HepG2 (cell line): ENCODE measurements around the gene TREH. TPM values are rescaled to one million over a fixed set of nuclear protein-coding genes. Genes with fewer than 3 reads are reported as not detected.

ENCODE experiments used
- CHCHD3 ChIP-seq: sonication (generic); formaldehyde crosslinking; IDR thresholded peaks from 2 replicates; pipeline ENCODE4 v1.8.0; 2022; ENCODE audit warnings: mild to moderate bottlenecking, missing genetic modification reagents, moderate library complexity
- FOXA1 ChIP-seq, 2 experiments: fragments of 450-650 bp in 1 of 2; sonication (generic) in 1 of 2; formaldehyde crosslinking in 1 of 2; IDR thresholded peaks; 2 replicates each; pipeline versions ENCODE4 v1.4.0 to v1.6.1; 2016 to 2020; ENCODE audit warnings: missing genetic modification reagents in 1 of 2
- HIVEP1 ChIP-seq: sonication (generic); formaldehyde crosslinking; IDR thresholded peaks from 2 replicates; pipeline ENCODE4 v1.4.0; 2020; ENCODE audit warnings: mild to moderate bottlenecking, missing genetic modification reagents
- IKZF4 ChIP-seq: sonication (generic); formaldehyde crosslinking; IDR thresholded peaks from 2 replicates; pipeline ENCODE4 v1.5.1; 2020; ENCODE audit warnings: borderline replicate concordance, mild to moderate bottlenecking, low read depth, missing genetic modification reagents; ENCODE audit errors: not compliant biosample characterization
- MAF1 ChIP-seq: sonication (generic); formaldehyde crosslinking; IDR thresholded peaks from 2 replicates; pipeline ENCODE4 v1.5.0; 2020; ENCODE audit warnings: missing genetic modification reagents, borderline replicate concordance
- MED1 ChIP-seq: sonication (generic); formaldehyde crosslinking; IDR thresholded peaks from 2 replicates; pipeline ENCODE4 v1.4.0; 2020; ENCODE audit warnings: missing genetic modification reagents
- NKX3-1 ChIP-seq: sonication (generic); formaldehyde crosslinking; IDR thresholded peaks from 2 replicates; pipeline ENCODE4 v1.5.0; 2020; ENCODE audit warnings: missing genetic modification reagents
- PHF21A ChIP-seq: sonication (generic); formaldehyde crosslinking; IDR thresholded peaks from 2 replicates; pipeline ENCODE4 v1.5.0; 2020; ENCODE audit warnings: mild to moderate bottlenecking, missing genetic modification reagents
- PTBP1 ChIP-seq: fragments of 200-400 bp; formaldehyde crosslinking; IDR thresholded peaks from 2 replicates; pipeline ENCODE4 v1.6.1; 2018; ENCODE audit warnings: low read length, low read depth; ENCODE audit not compliant: poor library complexity, severe bottlenecking
- RBFOX2 ChIP-seq: fragments of 200-400 bp; formaldehyde crosslinking; IDR thresholded peaks from 2 replicates; pipeline ENCODE4 v1.6.1; 2017; ENCODE audit warnings: low read depth, mild to moderate bottlenecking, low read length
- SAFB2 ChIP-seq: sonication (generic); formaldehyde crosslinking; IDR thresholded peaks from 2 replicates; pipeline ENCODE4 v1.5.1; 2020; ENCODE audit warnings: missing genetic modification reagents, low read depth, mild to moderate bottlenecking, borderline replicate concordance
- SIX1 ChIP-seq: sonication (generic); formaldehyde crosslinking; IDR thresholded peaks from 2 replicates; pipeline ENCODE4 v1.4.0; 2020; ENCODE audit warnings: missing genetic modification reagents, borderline replicate concordance
- SP5 ChIP-seq: IDR thresholded peaks from 2 replicates; pipeline ENCODE4 v1.6.1; 2016; ENCODE audit warnings: low read depth, borderline replicate concordance
- TAF1 ChIP-seq: sonication (generic); formaldehyde crosslinking; IDR thresholded peaks from 2 replicates; pipeline ENCODE4 v1.4.0; 2020; ENCODE audit warnings: missing genetic modification reagents
- ZNF136 ChIP-seq: sonication (generic); formaldehyde crosslinking; IDR thresholded peaks from 2 replicates; pipeline ENCODE4 v1.8.1; 2022; ENCODE audit warnings: low read depth, mild to moderate bottlenecking, moderate library complexity, missing genetic modification reagents
- ZNF343 ChIP-seq: sonication (generic); formaldehyde crosslinking; IDR thresholded peaks from 2 replicates; pipeline ENCODE4 v1.4.0; 2020; ENCODE audit warnings: mild to moderate bottlenecking, missing genetic modification reagents
- ZNF510 ChIP-seq: sonication (generic); formaldehyde crosslinking; IDR thresholded peaks from 2 replicates; pipeline ENCODE4 v1.4.0; 2020; ENCODE audit warnings: low read depth, mild to moderate bottlenecking, missing genetic modification reagents
- ZNF547 ChIP-seq: sonication (generic); formaldehyde crosslinking; IDR thresholded peaks from 2 replicates; pipeline ENCODE4 v1.5.1; 2020; ENCODE audit warnings: mild to moderate bottlenecking, missing genetic modification reagents
- ZNF619 ChIP-seq: sonication (generic); formaldehyde crosslinking; IDR thresholded peaks from 2 replicates; pipeline ENCODE4 v1.4.0; 2020; ENCODE audit warnings: mild to moderate bottlenecking, missing genetic modification reagents
- ZNF746 ChIP-seq: sonication (generic); formaldehyde crosslinking; IDR thresholded peaks from 2 replicates; pipeline ENCODE4 v1.8.0; 2022; ENCODE audit warnings: mild to moderate bottlenecking, missing genetic modification reagents
- ZNF747 ChIP-seq: sonication (generic); formaldehyde crosslinking; IDR thresholded peaks from 2 replicates; pipeline ENCODE4 v1.8.1; 2023; ENCODE audit warnings: missing genetic modification reagents, mild to moderate bottlenecking, borderline replicate concordance
- ZNF766 ChIP-seq: sonication (generic); formaldehyde crosslinking; IDR thresholded peaks from 2 replicates; pipeline ENCODE4 v1.5.0; 2020; ENCODE audit warnings: missing genetic modification reagents, borderline replicate concordance
- ZNF773 ChIP-seq: sonication (generic); formaldehyde crosslinking; IDR thresholded peaks from 2 replicates; pipeline ENCODE4 v1.4.0; 2020; ENCODE audit warnings: missing genetic modification reagents, borderline replicate concordance
- ZNF839 ChIP-seq: sonication (generic); formaldehyde crosslinking; IDR thresholded peaks from 2 replicates; pipeline ENCODE4 v1.4.0; 2020; ENCODE audit warnings: missing genetic modification reagents, mild to moderate bottlenecking, borderline replicate concordance
- polyA plus RNA-seq, 8 experiments: library from polyadenylated mRNA; depleted of rRNA in 3 of 8; stranded (reverse) in 7 of 8; unstranded in 1 of 8; fragments of >200 nt; fragmentation: Illumina TruSeq in 4 of 8; extraction: Trizol in 4 of 8; gene quantifications; 2 replicates each; pipeline versions ENCODE4 v1.2.1 to v1.2.3, GENCODE V29; 2011 to 2016; ENCODE audit warnings: low read depth in 4 of 8, missing spikeins in 1 of 8, mixed read lengths in 1 of 8; ENCODE audit not compliant: insufficient read depth in 1 of 8
- total RNA-seq, 5 experiments: library from RNA; depleted of rRNA; stranded (reverse); fragments of >200 nt; fragmentation: Illumina TruSeq; extraction: Trizol; gene quantifications; 2 replicates each; pipeline ENCODE4 v1.2.3, GENCODE V29; 2016; ENCODE audit warnings: low read depth in 1 of 5
- TF ChIP-seq, protein P1 (sequence below): sonication (generic); formaldehyde crosslinking; IDR thresholded peaks from 2 replicates; pipeline ENCODE4 v1.5.1; 2020; ENCODE audit warnings: missing genetic modification reagents, mild to moderate bottlenecking, borderline replicate concordance
- TF ChIP-seq, protein P2 (sequence below): sonication (generic); formaldehyde crosslinking; IDR thresholded peaks from 2 replicates; pipeline ENCODE4 v1.5.0; 2020; ENCODE audit warnings: missing genetic modification reagents

TREH gene
- total and polyA plus RNA-seq, 2 of the 13 experiments (the other 11 are each of a cell fraction or from before 2014, with no cell fraction given) = 0.53 to 0.86 TPM

DNA sequence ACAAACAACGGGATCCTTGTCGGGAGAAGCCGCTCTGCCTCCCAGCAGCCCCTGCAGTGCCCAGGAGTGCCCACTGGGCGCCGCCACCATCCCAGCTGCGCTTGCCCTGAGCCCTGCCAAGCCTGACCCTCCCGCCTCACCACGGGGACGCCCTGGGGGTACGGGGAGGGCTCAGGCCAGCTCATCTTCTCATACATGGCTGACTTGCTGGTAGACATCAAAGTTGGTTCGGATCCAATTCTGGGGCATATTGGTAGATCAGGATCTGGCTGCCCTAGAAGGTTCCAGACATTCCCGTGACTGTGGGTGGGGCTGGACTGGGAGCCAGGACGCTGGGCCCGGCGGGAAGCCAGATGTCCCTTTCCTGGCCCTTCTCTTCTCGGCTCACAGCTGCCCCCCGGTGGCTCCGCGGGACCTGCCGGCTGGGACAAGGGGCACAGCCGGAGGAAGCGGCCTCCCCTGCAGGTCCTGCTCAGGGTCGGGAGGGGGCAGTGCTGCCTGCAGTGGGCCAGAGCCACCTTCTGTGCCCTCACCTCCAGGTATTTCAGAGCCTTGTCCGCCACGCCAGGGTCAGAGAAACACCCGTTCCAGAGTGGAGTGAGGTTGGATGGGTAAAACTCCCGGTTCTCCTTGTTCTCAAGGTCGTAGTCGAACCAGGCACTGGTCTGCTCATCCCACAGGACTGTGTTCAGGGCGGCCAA, 10.6 kb upstream of the TREH start (continued):
- TF ChIP-seq, protein P1, sequence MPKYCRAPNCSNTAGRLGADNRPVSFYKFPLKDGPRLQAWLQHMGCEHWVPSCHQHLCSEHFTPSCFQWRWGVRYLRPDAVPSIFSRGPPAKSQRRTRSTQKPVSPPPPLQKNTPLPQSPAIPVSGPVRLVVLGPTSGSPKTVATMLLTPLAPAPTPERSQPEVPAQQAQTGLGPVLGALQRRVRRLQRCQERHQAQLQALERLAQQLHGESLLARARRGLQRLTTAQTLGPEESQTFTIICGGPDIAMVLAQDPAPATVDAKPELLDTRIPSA (CRISPR knock-in tag) = no peak
- TF ChIP-seq MED1 = peak; percentile 77
- peak; percentile 77; the same call in 1 of the 2 replicates for TF ChIP-seq ZNF510 (CRISPR knock-in tag)
- TF ChIP-seq ZNF136 = no peak; the same call in 1 of the 2 replicates
- peak; percentile 81; the same call in 1 of the 2 replicates for TF ChIP-seq SAFB2
- TF ChIP-seq PHF21A (CRISPR knock-in tag) = peak; percentile 90; the same call in 1 of the 2 replicates
- TF ChIP-seq SIX1 (CRISPR knock-in tag) = 0 out of 2 replicates have a peak, but pooled peaks have one; percentile 11
- TF ChIP-seq NKX3-1 (CRISPR knock-in tag) = 0 out of 2 replicates have a peak, but pooled peaks have one; percentile 35
- TF ChIP-seq HIVEP1 (CRISPR knock-in tag) = no peak
- TF ChIP-seq IKZF4 (CRISPR knock-in tag) = peak; percentile 56
- TF ChIP-seq SP5 = 0 out of 2 replicates have a peak, but pooled peaks have one; percentile 1
- TF ChIP-seq TAF1 (CRISPR knock-in tag) = no peak
- TF ChIP-seq ZNF747 (CRISPR knock-in tag) = peak; percentile 77; the same call in 1 of the 2 replicates
- peak; percentile 31; the same call in 1 of the 2 replicates for TF ChIP-seq RBFOX2
- peak; percentile 24 for TF ChIP-seq PTBP1
- TF ChIP-seq CHCHD3 (CRISPR knock-in tag) = 0 out of 2 replicates have a peak, but pooled peaks have one; percentile 49
- TF ChIP-seq FOXA1 (IDR thresholded peaks at IDR 0.05) = no peak
- TF ChIP-seq FOXA1 (CRISPR knock-in tag; IDR thresholded peaks at IDR 0.05) = no peak; the same call in 1 of the 2 replicates
- TF ChIP-seq ZNF619 (CRISPR knock-in tag) = no peak
- TF ChIP-seq, protein P2, sequence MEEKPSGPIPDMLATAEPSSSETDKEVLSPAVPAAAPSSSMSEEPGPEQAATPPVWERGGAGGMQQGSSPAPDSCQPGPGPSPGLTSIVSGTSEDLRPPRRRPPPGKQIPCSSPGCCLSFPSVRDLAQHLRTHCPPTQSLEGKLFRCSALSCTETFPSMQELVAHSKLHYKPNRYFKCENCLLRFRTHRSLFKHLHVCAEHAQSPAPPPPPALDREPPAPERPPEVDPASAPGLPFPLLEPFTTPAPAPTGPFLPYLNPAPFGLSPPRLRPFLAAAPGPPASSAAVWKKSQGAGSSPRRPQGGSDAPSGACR (CRISPR knock-in tag) = peak; percentile 95; the same call in 1 of the 2 replicates
- no peak for TF ChIP-seq MAF1 (CRISPR knock-in tag)
- TF ChIP-seq ZNF746 (CRISPR knock-in tag) = peak; percentile 13; the same call in 1 of the 2 replicates
- TF ChIP-seq ZNF547 (CRISPR knock-in tag) = no peak; the same call in 1 of the 2 replicates
- TF ChIP-seq ZNF839 (CRISPR knock-in tag) = no peak; the same call in 1 of the 2 replicates
- TF ChIP-seq ZNF766 (CRISPR knock-in tag) = no peak
- peak; percentile 84; the same call in 1 of the 2 replicates for TF ChIP-seq ZNF343 (CRISPR knock-in tag)
- TF ChIP-seq ZNF773 (CRISPR knock-in tag) = no peak
